Common myeloid progenitor, CD34-positive (primary cell): Measurements from ENCODE around the gene ZNF564.

Experiments used
- CTCF ChIA-PET: fragments of 350-600 bp; sonication (Branson Sonifier 250); formaldehyde crosslinking; loops from one replicate; lab custom pipeline; 2021; ENCODE audit warnings: antibody characterized with exemption; lab: Charles Lee
- POLR2A ChIA-PET: fragments of 350-600 bp; sonication (Branson Sonifier 250); formaldehyde crosslinking; loops from one replicate; lab custom pipeline; 2021; ENCODE audit warnings: antibody characterized with exemption; lab: Charles Lee
- DNase-seq, 3 donors: peaks; one replicate each; pipeline versions ENCODE4 v3.0.0 to v3.0.0-alpha.2; 2013
- H3K27ac ChIP-seq, 2 experiments: 1 replicate in 1 of 2; 2 replicates in 1 of 2; pipeline ENCODE4 v1.7.0; 2013; ENCODE audit warnings: inconsistent platforms in 2 of 2, low read length in 2 of 2, mild to moderate bottlenecking in 2 of 2, low read depth in 1 of 2, moderate library complexity in 1 of 2; ENCODE audit not compliant: severe bottlenecking in 2 of 2, insufficient read depth in 1 of 2, poor library complexity in 1 of 2
- H3K27me3 ChIP-seq, 5 experiments: replicated peaks in 2 of 5; 1 replicate in 3 of 5; 2 replicates in 2 of 5; pipeline versions ENCODE4 v1.6.1 to v1.7.0; 2013; ENCODE audit warnings: low read length in 4 of 5, mild to moderate bottlenecking in 2 of 5, moderate library complexity in 2 of 5, inconsistent platforms in 1 of 5; ENCODE audit not compliant: insufficient read depth in 5 of 5, control insufficient read depth in 4 of 5
- H3K36me3 ChIP-seq, 4 experiments: 1 replicate in 2 of 4; 2 replicates in 2 of 4; pipeline versions ENCODE4 v1.6.1 to v1.7.0; 2013; ENCODE audit warnings: low read length in 3 of 4, control low read depth in 1 of 4, mild to moderate bottlenecking in 1 of 4; ENCODE audit not compliant: control insufficient read depth in 4 of 4, insufficient read depth in 4 of 4
- H3K4me1 ChIP-seq, 4 experiments: 1 replicate in 3 of 4; 2 replicates in 1 of 4; pipeline versions ENCODE4 v1.6.1 to v1.7.1; 2013; ENCODE audit warnings: low read length in 3 of 4, mild to moderate bottlenecking in 3 of 4, control low read depth in 1 of 4, inconsistent platforms in 1 of 4, moderate library complexity in 1 of 4; ENCODE audit not compliant: control insufficient read depth in 4 of 4, insufficient read depth in 4 of 4; ENCODE audit errors: control extremely low read depth in 1 of 4
- H3K4me3 ChIP-seq, 7 experiments: 1 replicate in 4 of 7; 2 replicates in 3 of 7; pipeline versions ENCODE4 v1.5.1 to v1.7.0; 2013; ENCODE audit warnings: mild to moderate bottlenecking in 7 of 7, low read length in 6 of 7, moderate library complexity in 6 of 7, inconsistent platforms in 2 of 7, low read depth in 2 of 7, control low read depth in 1 of 7; ENCODE audit not compliant: insufficient read depth in 4 of 7, control insufficient read depth in 1 of 7; ENCODE audit errors: extremely low read depth in 1 of 7
- H3K9me3 ChIP-seq, 5 experiments: 1 replicate in 4 of 5; 2 replicates in 1 of 5; pipeline versions ENCODE4 v1.6.1 to v1.7.1; 2013; ENCODE audit warnings: low read length in 4 of 5, mild to moderate bottlenecking in 2 of 5, inconsistent platforms in 1 of 5, low read depth in 1 of 5, moderate library complexity in 1 of 5; ENCODE audit not compliant: control insufficient read depth in 4 of 5, insufficient read depth in 2 of 5; ENCODE audit errors: control extremely low read depth in 1 of 5
- WGBS: methylation state at CpG from one replicate; pipeline ENCODE4 v1.1.5; 2013; ENCODE audit not compliant: insufficient coverage; 5-methylcytosine and 5-hydroxymethylcytosine counted together

Gene ZNF564

DNA sequence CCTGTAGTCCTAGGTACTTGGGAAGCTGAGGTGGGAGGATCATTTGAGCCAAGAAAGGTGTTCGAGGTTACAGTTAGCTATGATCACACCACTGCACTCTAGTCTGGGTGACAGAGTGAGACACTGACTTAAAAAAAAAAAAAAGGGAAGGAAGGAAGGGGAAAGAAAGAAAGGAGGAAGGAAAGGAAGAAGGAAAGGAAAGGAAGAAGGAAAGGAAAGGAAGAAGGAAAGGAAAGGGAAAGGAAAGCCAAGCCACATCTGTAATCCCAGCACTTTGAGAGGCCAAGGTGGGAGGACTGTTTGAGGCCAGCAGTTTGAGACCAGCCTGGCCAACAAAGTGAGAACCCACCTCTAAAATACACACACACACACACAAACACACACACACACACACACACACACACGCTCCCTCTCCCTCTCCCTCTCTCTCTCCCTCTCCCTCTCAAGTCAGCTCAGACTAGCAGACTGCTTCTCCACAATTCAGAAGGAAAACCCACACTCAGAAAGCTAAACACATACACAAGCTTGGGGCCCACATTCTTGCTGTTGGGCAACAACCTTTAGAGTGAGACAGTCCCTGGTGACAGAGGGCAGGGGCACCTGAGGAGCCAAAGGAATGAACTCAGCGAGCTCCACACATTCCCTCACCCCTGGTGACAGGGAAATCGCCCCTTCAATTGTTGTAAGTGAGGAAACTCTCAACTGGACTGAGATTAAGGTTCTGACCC, 69.3 kb downstream of the ZNF564 start:
- no peaks in the 10 kb centered on the region for H3K27me3 ChIP-seq
- ChIA-PET CTCF (interaction anchor here (0.8 to 4.8 kb wide), 4 partner anchors 14 to 42 kb away, joined by 4 to 25 read pairs (median 6); partner anchors contain the start of gene ZNF443), POLR2A (interaction anchor here (0.6 to 3.7 kb wide), 4 partner anchors 11 to 81 kb away, joined by 3 to 16 read pairs (median 6); partner anchors contain the start of gene ZNF799)
- peaks cover 0 to 10% (median 7%) of the 10 kb centered on the region in 4 experiments for H3K36me3 ChIP-seq
- DNase-seq: peak in 2 of 3 donors; percentile 60 to 73
- 34% methylated on average over 3 of the region's 4 CpGs for WGBS
- H3K9me3 ChIP-seq: peaks cover 0 to 5% (median under 1%) of the 10 kb centered on the region in 5 experiments
- peaks cover 10 to 54% (median 36%) of the 10 kb centered on the region in 4 experiments for H3K4me1 ChIP-seq
- peak overlapping the region; percentile 59 to 86 for H3K27ac ChIP-seq
- H3K4me3 ChIP-seq: peak overlapping the region in 6 of 7 experiments; percentile 1 to 92 (median 50)

DNA sequence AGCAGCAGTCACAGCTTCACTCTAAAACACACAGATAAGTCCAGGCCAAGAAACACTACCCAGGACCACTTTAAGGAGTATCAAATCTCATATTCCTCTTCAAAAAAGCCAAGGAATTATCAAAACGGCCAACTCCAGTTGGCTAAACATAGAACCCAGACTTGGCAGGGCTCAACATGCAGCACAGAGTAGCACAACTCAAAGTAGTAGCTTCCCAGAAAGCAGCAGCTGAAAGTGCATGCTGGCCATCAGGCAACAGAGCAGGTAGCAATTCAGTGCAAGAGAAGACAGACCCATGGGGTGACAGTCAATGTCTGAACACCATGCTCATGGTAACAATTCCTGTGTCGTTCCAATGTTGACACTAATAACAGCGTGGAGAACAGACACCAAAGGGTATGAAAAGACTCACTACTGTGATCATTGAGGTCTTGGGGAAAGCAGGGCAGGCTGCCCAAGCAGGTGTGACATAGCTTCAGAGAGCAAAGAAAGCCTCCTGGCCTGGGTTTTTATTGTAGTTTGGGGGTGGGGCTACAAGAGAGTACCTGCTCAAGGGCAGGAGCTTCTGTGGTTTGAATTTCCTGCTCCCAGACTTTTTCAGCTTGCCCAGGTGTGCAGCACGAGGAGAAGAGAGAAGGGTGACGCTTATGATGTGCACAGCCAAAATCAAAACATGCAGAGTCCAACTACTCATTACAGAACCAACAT, 72.9 kb downstream of the ZNF564 start:
- Histone ChIP-seq H3K36me3 (peaks cover 0 to 19% (median 10%) of the 10 kb centered on the region in 4 experiments), H3K27ac (no peak overlapping the region), H3K4me1 (peaks cover 4 to 36% (median 21%) of the 10 kb centered on the region in 4 experiments), H3K9me3 (peaks cover 2 to 31% (median 11%) of the 10 kb centered on the region in 5 experiments), H3K27me3 (no peaks in the 10 kb centered on the region), H3K4me3 (no peak overlapping the region)
- 64% methylated on average over 3 of the region's 5 CpGs for WGBS
- POLR2A ChIA-PET: interaction anchor here (0.5 kb wide), 1 partner anchor 312 kb away, joined by 3 read pairs; no protein-coding TSS in a partner anchor
- CTCF ChIA-PET: interaction anchor here (1.1 to 1.3 kb wide), 2 partner anchors 8 to 17 kb away, joined by 3 to 4 read pairs; no protein-coding TSS in a partner anchor
- DNase-seq: no peak
